GM18867 (cell line): ENCODE data around the gene SSTR5.
"Not testable (repeated sequence)": the region's sequence is repeated elsewhere in the genome, so short reads cannot be mapped to it uniquely, and the experiment has no call there.

ENCODE experiments used
- ATAC-seq: cut with Tn5 transposase; IDR thresholded peaks from one replicate; pipeline ENCODE4 v1.9.1; 2021; ENCODE audit warnings: mild to moderate bottlenecking, moderate library complexity; ENCODE audit not compliant: unreplicated experiment

Gene SSTR5

DNA sequence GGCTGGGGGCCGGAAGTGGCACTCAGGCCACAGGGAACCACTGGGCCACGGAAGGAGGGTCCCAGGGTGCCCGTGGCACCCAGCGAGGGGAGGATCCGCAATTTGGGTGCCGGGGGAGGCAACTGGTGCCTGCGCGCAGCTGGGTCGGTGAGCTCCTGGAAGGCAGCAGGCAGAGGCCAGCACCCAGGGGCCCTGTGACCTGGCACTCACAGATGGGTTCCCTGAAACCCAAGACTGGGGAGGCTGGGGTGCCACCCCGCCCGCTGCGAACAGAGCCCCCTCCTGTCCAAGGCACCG lies 663 bp downstream of the SSTR5 start:
- no peak for ATAC-seq

DNA sequence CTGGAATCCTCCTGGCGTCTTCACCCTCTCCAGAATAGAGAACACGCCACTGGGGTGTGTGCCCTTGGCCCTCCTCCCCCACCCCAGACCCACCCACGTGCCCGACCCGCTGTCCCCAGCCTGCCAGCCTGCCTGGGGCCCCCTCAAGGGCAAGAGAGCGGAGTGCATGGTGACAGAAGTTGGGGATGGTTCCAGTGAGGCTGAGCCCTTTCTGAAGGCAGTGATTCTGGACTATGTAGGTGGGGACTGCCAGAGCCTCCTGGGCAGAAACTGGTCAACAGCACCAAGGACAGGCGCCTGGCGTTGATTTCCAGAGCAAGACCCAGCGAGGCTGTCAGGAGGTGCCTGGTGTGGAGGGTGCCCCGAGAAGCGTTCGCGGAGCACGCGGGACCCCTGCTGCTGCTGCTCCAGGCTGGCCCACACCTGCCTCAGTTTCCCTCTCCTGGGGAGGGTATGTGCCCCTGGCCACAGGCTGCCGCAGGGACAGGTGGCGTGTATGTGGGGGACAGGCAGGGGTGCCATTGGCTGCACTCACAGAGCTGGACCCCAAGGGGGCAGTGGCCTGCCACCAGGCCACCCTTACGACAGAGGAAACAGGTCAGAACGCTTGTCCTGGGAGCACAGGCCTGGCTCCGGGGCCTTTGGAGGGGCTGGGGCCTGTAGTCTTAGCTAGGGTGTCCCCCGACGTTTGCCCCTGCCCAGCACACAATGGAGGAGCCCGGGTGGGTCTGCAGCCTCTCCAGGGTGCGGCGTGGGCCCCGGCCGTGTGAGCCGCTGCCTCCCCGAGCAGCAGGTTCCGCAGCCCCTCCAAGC lies 1.2 kb downstream of the SSTR5 start:
- no peak for ATAC-seq

DNA sequence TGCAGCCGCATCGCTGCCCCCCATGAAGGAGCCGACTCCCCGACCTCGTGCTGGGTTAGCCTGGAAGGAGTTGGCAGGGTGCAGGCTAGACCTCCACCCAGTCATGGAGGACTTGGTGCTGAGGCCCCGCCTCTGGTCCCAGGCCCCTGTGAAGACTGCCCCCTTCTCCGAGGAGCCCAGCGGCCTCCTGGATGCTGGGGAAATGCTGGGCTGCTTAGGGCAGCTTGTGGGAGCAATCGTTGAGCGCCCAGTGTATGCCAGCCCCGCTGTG lies 1.8 kb downstream of the SSTR5 start:
- ATAC-seq, result no peak

DNA sequence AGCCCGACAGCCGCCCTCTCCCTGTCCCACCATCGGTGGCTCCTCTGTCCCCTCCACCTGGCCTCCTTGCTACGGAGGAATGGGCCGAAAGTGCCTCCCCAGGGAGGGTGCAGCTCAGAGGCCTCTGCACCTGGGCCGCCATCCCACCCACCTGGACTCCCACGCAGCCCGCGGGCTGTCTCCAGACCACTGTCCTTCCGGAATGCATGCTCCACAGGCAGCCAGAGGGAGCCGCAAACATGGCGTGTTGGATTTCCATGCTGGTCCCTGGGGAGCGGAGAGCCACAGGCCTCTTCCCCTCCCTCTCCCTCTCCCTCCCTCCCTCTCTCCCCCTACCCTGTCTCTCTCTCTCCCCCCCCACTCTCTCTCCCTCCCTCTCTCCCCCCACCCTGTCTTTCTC lies 3.0 kb downstream of the SSTR5 start:
- ATAC-seq, result no peak

DNA sequence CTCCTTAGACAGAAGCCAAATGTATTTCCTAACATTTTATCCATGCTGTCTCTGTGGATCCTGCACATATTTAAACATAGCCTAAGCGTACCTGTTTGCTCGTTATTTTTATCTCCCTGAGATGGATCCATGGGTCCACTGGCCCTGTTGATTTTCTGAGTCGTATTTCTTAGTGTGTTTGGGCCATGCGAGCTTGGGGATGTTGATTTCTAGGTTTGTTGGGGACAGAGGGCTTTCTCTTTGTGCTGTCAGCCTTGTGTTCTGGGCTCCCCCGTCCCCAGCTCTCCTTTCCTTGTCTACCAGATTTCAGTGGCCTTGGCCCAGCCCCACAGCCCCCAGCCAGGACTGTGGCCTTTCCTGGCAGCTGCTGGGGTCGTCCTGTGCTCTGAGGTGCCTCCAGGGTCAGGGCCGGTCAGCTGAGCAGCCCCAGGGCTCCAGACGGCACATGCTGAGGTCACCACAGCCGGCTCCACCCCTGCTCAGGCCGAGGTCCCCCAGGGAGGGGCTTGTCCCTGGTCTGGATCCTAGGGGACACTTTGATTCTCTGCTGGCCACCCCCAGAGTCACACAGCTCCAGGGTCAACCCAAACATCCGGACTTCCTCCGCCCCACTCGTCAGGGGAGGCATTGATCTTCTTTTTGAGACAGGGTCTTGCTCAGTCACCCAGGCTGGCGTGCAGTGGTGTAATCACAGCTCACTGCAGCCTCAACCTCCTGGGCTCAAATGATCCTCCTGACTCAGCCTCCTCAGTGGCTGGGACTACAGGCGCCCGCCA lies 4.4 kb downstream of the SSTR5 start:
- ATAC-seq, result no peak

DNA sequence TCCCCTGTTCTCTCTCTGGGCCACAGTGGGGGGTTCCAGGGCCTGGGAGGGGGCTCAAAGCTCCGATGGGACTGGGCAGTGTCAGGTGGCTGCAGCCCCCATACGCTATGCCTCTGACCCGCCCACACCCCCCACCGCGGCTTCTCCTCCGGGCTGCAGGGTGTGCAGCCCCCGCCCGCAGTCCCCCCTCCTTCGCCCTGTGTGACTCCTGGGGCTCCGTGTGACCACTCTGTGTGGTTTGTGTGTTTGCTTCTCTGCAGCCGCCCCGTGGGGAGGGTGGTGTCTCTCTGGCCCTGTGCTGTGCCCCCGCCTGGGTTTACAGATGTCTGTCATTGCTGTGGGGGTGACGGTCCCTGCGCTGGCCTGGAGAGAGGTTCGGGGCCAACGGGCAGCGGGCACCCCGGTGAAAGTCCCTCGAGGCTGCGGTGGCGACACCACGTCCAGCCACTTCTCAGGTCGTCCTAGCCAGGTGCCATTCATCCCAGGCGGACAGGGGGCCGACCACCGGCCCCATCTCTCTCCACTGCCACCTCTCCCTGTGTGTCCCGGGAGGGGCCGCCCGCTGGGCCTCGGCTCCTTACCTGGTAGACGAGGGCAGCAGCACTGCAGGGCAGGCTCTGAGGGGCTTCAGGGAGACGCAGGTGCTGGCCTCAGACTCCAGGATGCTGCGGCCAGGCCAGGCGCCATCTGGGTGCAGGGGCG lies 5.5 kb downstream of the SSTR5 start:
- ATAC-seq, result no peak

DNA sequence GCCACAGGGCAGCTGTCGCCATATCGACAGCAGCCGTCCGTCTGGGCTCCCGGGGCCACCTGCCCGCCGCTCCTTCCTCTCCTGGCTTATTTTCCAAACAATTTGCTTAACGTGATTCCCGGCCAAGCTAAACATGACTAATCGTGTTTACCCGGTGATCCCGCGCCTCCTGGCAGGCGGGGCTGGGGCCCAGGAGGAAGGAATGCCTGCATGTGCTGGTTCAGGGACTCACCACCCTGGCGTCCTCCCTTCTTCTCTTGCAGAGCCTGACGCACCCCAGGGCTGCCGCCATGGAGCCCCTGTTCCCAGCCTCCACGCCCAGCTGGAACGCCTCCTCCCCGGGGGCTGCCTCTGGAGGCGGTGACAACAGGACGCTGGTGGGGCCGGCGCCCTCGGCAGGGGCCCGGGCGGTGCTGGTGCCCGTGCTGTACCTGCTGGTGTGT lies 6.1 kb downstream of the SSTR5 start:
- ATAC-seq, result no peak

DNA sequence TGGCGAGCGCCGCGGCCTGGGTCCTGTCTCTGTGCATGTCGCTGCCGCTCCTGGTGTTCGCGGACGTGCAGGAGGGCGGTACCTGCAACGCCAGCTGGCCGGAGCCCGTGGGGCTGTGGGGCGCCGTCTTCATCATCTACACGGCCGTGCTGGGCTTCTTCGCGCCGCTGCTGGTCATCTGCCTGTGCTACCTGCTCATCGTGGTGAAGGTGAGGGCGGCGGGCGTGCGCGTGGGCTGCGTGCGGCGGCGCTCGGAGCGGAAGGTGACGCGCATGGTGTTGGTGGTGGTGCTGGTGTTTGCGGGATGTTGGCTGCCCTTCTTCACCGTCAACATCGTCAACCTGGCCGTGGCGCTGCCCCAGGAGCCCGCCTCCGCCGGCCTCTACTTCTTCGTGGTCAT lies 6.8 kb downstream of the SSTR5 start:
- no peak for ATAC-seq

DNA sequence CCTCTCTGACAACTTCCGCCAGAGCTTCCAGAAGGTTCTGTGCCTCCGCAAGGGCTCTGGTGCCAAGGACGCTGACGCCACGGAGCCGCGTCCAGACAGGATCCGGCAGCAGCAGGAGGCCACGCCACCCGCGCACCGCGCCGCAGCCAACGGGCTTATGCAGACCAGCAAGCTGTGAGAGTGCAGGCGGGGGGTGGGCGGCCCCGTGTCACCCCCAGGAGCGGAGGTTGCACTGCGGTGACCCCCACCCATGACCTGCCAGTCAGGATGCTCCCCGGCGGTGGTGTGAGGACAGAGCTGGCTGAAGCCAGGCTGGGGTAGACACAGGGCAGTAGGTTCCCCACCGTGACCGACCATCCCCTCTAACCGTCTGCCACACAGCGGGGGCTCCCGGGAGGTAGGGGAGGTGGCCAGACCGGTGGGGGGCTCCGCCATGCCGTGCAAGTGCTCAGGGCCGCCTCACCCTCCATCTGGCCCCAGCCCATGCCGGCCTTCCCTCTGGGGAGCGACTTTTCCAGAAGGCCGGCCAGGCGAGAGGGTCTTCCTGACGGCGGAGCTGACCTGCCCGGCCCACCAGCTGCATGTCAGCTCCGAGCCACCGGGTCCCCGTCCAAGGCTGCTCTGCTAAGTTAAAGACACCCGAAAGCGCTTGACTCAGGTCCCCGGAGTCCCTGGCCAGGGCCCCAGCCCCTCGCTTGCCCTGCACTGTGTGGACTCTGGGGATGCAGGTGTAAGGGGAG lies 7.4 kb downstream of the SSTR5 start:
- ATAC-seq, result no peak

DNA sequence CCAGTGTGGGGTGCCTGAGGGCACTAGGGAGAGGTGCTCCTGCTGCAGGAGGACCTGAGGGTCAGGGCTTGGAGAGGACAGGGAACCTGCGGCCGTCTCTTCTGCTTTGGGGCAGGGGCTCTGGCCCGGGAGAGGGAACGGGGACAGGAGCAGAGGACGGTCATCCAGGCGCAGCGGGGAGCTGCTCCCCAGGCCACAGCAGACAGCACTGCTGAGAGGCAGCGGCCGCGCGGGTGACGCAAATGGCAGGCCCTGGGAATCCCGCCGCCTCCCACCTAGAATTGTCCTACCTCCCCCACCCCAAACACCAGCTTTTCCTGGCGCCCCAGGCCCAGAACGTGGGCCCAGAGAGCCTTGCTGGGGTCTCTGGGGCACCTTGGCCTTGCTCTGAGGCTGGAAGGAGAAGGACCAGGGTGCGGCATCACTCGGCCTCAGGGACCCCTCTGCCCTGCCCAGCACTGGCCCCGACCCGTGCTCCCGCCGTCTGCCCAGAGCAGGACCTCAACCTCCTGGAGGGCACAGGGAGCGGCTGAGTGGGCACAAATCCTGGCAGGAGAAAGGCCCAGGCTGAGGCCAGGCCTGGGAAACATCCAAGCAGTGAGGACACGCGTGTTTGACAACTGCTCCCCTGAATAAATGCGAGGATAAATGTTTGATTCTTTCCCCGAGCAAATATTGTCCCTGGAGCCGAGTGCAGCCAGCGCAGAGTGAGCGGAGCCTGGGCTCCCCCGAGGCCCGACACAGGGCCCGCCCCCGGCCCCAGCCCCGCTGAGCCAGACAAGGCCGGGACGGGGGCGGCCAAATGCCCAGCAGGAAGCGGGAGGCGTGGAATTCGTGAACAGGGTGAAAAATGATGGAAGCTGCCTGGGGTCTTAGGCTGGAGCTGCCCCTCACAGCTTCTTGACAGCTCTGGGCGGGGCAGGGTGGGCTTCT lies 8.5 kb downstream of the SSTR5 start:
- no peak for ATAC-seq

DNA sequence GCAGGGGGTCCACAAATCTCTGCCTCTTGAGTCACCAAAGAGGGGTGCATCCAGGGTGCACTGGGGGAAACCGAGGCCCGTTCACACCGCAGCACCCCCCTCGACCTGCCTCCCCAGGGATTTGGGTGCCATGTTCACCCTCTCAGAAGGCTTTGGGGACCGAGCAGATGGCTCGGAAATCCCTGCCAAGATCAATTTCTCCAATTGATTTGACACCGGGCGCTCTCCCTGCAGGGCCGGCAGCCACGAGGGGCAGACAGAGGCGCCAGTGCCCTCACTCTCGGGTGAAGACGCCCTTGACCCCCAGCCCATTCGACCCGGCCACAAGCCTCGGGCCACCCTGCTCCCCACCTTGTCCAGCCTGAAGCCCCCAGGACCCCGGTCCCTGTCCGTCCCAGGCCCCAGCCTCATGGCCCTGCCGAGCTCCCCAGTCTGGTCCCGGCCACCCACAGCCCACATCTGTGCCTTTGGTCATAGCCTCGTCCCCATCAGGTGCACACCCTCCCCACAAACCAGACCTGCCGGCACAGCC lies 9.3 kb downstream of the SSTR5 start:
- no peak for ATAC-seq

DNA sequence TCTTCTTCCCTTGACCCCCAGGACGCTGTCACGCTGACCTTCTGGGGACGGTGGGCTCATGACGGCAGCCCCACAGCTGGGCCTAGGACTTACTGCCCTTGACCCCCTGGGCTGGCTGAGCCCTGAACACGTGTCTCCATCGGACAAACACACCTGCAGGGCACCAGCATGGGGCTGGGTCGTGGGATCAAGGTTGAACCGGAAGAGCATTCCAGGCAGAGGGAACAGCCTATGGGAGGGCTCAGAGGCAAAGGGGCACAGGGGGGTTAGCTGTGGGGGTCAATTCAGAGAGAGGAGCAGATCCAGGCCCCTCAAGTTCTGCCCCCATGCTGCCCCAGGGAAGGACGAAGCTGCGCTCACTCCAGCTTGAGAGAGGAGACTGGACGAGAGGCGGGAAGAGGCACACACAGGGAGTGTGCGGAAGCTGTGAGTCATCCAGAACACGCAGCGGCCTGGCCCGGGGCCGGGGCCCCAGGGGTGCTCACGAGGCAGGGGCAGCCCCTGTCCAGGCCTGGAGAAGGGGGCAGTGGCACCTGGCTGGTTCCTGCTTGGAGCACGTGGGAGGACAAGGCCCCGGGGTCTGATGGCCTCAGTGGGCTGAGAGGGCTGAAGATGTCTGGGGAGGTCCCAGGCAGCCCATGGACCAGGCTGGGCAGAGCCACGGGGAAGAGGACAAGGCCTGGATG lies 9.9 kb downstream of the SSTR5 start:
- no peak for ATAC-seq

DNA sequence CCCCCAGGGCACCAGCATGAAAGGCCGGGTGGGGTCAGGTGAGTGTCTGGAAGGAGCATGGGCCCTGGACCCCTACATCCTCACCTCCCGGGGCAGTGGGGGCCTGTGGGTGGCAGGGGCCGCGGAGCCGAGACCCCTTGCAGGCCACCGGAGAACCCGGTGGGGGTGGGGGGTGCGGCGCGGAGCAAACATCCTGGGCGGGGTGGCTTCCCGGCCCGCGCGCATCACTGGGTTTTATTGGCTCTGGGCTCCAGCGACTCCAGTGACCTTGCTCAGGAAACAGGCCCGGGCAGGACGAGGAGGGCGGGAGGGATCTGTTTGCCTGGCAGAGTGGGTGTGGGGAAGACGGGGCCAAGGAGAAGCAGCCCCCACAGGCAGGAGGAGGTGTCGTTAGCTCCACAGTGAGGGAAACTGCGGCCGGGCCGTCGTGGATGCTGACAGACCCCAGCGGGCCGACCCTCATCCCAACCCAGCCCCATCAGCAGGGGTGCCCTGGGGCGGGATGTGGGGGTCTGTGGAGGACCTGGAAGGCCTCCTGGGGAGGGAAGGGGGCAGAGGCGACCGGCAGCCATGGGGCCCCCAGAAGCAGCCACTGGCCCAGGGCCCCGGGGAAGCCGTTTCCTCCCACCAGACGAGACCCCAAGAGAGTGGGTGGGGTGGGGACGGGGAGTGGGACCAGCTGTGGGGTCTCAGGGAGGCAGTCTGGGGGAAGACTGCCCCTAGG lies 10.6 kb downstream of the SSTR5 start:
- ATAC-seq, result no peak

DNA sequence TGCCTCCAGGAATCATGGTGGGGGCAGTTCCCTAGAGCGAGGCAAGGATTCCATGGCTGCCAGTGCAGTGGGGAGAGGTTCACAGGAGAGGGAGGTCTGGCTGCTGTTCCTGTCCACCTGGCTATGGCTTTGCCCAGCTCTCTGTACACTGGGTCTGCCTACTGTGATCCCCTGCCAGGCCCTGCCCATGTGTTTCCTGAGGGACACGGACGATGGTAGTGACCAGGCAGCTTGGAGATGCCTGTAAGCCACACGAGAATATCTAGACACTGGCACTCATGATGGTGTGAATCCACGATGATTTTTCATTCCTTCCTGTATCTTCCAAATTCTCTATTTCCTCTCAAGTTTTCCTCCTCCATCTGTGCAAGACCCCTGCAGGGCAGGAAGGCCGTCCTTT lies 12.4 kb downstream of the SSTR5 start:
- ATAC-seq, result no peak

DNA sequence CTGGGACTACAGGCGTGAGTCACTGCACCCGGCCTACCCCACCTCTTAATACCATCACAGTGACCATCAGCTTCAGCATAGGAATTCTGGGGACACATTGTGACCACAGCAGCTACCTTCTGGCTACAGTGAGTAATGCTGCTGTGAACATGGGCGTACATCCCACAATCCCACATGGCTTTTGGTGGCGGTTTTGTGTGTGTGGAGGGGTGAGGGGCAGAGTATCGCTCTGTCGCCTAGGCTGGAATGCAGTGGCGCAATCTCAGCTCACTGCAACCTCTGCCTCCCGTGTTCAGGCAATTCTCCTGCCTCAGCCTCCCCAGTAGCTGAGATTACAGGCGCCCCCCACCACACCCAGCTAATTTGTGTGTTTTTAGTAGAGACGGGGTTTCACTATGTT lies 13.9 kb downstream of the SSTR5 start:
- not testable (repeated sequence) for ATAC-seq

DNA sequence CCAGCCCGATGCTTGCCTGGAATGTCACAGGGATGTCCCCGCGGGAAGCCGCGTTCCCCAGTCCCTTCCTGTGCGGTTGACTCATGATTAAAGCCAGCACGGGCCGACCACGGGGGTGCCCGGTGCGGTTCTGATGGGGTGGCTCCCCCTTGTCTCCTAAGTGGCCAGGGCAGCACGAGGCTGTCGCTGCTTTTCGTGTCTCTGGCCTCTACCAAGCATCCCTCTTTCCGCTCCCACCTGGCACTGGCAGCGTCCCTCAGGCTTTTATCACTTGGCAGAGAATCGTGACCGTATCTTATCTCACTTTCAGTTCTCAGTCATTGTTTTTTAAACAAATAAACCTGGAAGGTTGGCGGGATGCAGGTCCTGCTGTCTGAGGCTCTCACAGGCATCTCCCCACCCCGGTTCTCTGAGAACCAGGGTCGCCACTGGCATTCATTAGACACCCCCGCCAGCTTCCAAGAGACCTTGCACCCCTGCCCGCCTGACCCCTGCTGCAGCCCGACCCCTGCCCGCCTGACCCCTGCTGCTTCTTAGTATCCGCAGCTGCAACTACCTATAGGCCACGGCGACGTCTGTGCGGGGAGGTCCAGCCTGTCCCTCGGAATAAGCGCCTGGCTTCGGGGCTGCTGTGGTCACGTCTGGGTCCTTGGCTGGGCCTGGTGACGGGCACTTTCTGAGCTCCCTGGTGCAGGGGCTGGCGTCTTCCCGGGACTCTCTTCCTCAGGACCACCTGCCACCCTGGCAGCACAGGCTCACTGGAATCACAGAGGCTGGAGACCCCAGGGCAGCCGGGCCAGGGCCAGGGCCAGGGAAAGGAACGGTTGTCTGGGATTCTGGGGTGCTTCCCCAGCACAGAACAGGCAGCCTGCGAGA lies 16.0 kb downstream of the SSTR5 start:
- no peak for ATAC-seq

DNA sequence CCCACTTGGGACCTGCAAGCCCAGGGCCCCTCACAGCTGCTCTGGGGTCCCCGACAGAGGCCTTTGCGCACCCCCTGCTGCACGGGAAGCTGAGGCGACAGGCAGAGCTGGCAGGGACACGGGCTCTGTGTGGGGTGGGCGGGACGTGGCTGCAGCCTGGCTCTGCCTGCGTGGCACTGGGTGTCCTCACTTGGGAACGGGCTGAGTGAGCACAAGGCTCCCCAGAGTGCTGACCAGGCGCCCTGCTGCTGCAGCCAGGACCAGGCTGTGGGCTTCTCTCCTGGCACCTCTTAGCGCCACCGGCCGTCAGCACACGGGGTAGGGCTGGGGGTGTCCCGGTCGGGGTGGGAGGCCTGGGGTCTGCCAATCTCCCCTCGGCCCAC lies 16.9 kb downstream of the SSTR5 start:
- ATAC-seq, result no peak
